HG02571 (cell line): ENCODE data around the gene RHNO1.

Experiments
- ATAC-seq: cut with Tn5 transposase; IDR thresholded peaks from one replicate; pipeline ENCODE4 v1.9.1; 2021; ENCODE audit warnings: mild to moderate bottlenecking, moderate library complexity; ENCODE audit not compliant: unreplicated experiment

RHNO1 gene

DNA sequence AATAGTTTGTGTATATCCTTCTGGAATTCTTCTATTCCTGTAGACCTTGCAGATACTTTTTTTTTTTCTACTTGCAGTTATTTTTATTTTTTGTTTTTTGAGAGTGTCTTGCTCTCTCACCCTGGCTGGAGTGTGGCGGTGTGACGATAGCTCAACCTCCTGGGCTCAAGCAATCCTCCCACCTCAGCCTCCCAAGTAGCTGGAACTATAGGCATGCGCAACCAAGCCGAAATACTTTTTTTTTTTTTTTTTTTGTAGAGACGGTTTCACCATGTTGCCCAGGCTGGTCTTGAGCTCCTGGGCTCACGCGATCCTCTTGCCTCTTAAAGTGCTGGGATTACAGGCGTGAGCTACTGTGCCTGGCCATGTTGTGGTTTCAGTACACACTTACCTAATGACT, 23.6 kb downstream of the RHNO1 start:
- no peak for ATAC-seq

GRCh38 chr12:2902272-2902880, 25.4 kb downstream of the RHNO1 start:
- ATAC-seq = no peak

GRCh38 chr12:2904260-2904659, 27.2 kb downstream of the RHNO1 start:
- no peak for ATAC-seq

DNA sequence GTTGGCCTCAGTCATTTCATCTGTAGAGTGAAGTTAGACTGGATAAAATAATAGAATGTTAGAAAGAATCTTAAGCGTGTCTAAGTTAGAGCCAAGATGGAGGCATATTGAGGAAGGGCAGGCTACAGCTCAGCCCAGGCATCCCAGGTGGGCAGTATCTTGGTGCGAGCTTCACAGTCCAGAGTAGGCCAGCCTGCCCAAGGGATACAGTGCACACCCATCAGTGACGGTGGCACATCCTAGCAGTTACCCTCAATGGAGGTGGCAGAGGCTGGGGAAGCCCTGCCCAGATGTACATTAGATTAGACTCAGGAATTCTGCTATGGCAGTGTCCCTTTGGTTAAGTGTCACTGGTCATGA, 35.2 kb downstream of the RHNO1 start:
- ATAC-seq = no peak

DNA sequence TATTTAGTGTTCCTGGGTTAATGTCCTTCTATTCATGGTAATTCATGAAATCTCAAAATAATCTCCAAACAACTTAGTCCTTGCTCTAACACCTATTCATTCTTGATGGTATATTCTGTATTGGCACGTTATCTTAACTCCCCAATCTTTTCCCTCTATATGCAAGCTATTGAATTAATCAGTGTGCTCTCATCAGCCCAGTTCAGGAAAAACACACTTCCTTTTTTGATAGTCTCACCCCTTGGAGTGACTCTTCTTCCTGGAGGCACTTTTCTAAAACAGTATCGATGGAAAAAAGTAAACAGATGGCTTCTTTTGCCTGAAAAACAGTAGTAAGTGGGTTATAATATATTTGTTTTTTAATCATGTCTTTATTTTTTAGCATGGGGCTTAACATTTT, 42.2 kb downstream of the RHNO1 start:
- ATAC-seq = no peak

DNA sequence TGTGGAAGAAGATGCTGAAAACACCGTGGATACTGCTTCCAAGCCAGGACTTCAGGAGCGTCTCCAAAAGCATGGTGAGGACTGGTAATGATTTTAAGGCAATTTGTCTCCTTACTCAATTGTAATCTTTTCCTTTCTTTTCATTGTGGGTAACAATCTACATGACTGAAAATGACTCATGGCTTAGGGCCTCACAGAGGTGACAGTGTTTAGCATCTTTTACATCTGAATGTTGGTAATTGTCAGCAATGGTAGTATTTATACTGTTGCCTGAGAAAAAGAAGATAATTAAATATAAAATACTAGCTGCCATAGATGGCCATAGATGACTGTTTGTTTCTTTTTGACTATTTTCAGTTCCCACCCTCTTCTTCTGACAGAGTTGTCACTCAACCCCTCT, 45.3 kb downstream of the RHNO1 start:
- no peak for ATAC-seq

DNA sequence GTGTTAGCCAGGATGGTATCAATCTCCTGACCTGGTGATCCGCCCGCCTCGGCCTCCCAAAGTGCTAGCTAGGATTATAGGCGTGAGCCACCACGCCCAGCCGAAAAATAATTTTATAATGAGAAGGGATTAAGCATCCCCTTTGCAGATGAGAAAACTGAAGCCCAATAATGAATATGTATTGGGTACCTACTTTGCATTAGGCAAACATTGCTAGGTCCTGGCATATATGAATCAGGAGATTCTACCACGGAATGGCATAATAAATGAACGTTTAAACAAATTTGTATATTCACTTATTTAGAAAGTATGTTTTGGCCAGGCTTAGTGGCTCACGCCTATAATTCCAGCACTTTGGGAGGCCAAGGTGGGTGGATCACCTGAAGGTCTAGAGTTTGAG, 46.0 kb downstream of the RHNO1 start:
- no peak for ATAC-seq

- ATAC-seq = no peak
Observed at GRCh38 chr12:2924019-2924418, 47.0 kb downstream of the RHNO1 start.

- no peak for ATAC-seq
Observed at GRCh38 chr12:2925322-2925995, 48.4 kb downstream of the RHNO1 start.

DNA sequence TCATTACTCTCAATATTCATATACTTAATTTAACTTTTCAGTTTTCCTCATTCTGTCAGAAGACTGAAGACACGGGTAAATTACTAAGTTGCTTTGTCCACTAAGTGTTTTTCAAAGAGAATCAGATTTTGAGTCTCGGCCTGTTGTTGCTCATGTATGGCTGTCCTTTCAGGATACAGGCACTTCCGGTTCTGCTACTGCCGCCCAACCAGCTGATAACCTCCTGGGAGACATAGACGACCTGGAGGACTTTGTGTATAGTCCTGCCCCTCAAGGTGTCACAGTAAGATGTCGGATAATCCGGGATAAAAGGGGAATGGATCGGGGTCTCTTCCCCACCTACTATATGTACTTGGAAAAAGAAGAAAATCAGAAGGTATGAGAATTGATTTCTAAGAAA, 53.8 kb downstream of the RHNO1 start:
- ATAC-seq = no peak

DNA sequence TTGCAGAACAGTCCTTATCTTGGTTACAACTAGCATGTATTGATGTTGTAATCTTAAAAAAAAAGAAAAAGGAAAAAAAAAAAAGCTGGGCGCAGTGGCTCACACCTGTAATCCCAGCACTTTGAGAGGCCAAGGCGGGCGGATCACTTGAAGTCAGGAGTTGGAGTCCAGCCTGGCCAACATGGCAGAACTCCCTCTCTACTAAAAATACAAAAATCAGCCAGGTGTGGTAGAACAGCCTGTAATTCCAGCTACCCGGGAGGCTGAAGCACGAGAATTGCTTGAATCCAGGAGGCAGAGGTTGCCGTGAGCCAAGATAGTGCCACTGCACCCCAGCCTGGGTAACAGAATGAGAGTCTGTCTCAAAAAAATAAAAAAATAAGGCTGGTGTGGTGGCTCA, 56.6 kb downstream of the RHNO1 start:
- ATAC-seq = no peak

GRCh38 chr12:2934371-2934770, 57.3 kb downstream of the RHNO1 start:
- ATAC-seq = no peak

DNA sequence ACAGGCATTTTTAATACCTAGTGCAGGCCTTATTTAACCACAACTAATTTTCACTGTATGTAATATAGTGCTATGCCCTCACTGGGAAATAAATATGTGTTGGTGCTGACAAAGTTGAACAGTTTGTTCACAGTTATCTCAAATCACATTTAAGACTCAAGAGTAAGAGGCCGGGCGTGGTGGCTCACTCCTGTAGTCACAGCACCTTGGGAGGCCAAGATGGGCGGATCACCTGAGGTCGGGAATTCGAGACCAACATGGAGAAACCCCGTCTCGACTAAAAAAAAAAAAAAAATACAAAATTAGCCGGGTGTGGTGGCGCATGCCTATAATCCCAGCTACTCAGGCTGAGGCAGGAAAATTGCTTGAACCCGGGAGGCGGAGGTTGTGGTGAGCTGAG, 59.3 kb downstream of the RHNO1 start:
- no peak for ATAC-seq

GRCh38 chr12:2937500-2937899, 60.5 kb downstream of the RHNO1 start:
- ATAC-seq = no peak
